GM23338 (cell line): ENCODE measurements around the gene DNAL1. TPM values are rescaled to one million over a fixed set of nuclear protein-coding genes. Genes with fewer than 3 reads are reported as not detected.

Experiments
- ATAC-seq: fragments of 200-7000 bp; cut with Tn5 transposase; 3 replicates; pipeline ENCODE4 v1.9.1; 2020
- DNase-seq: peaks from one replicate; pipeline ENCODE4 v3.0.0-alpha.2; 2015; ENCODE audit warnings: low spot score
- H2AFZ ChIP-seq: fragments of 200-600 bp; sonication (generic); 2 replicates; pipeline ENCODE4 v1.8.0; 2016; ENCODE audit warnings: antibody characterized with exemption, mild to moderate bottlenecking, moderate library complexity
- H3F3A ChIP-seq: fragments of 200-600 bp; sonication (generic); replicated peaks from 2 replicates; pipeline ENCODE4 v1.8.0; 2017; ENCODE audit warnings: antibody characterized with exemption, mixed run types, low read depth
- H3K27ac ChIP-seq: fragments of 200-600 bp; sonication (generic); 2 replicates; pipeline ENCODE4 v1.6.1; 2016; ENCODE audit warnings: low read depth
- H3K27me3 ChIP-seq: fragments of 200-600 bp; sonication (generic); 2 replicates; pipeline ENCODE4 v1.8.0; 2016; ENCODE audit warnings: mild to moderate bottlenecking, mixed run types, moderate library complexity; ENCODE audit not compliant: insufficient read depth
- H3K36me3 ChIP-seq: fragments of 200-600 bp; sonication (generic); 2 replicates; pipeline ENCODE4 v1.8.0; 2016; ENCODE audit warnings: mild to moderate bottlenecking; ENCODE audit not compliant: insufficient read depth
- H3K4me1 ChIP-seq: fragments of 200-600 bp; sonication (generic); 2 replicates; pipeline ENCODE4 v1.8.0; 2016; ENCODE audit warnings: mild to moderate bottlenecking, moderate library complexity; ENCODE audit not compliant: insufficient read depth
- H3K4me2 ChIP-seq: fragments of 200-600 bp; sonication (generic); 2 replicates; pipeline ENCODE4 v1.7.1; 2017; ENCODE audit warnings: mixed run types
- H3K4me3 ChIP-seq: fragments of 200-600 bp; sonication (generic); 2 replicates; pipeline ENCODE4 v1.6.1; 2016; ENCODE audit warnings: mixed run types
- H3K79me2 ChIP-seq: fragments of 200-600 bp; sonication (generic); replicated peaks from 2 replicates; pipeline ENCODE4 v1.8.0; 2017; ENCODE audit warnings: mild to moderate bottlenecking; ENCODE audit not compliant: insufficient read depth
- H3K9me2 ChIP-seq: fragments of 200-600 bp; sonication (generic); 2 replicates; pipeline ENCODE4 v1.8.0; 2017; ENCODE audit not compliant: insufficient read depth
- H4K20me1 ChIP-seq: fragments of 200-600 bp; sonication (generic); replicated peaks from 2 replicates; pipeline ENCODE4 v1.8.0; 2017; ENCODE audit warnings: mild to moderate bottlenecking; ENCODE audit not compliant: insufficient read depth
- H3K27ac Mint-ChIP-seq: 2 replicates; pipeline ENCODE4 v1.8.0; 2020; ENCODE audit warnings: inconsistent platforms, mild to moderate bottlenecking, moderate library complexity, mixed read lengths
- H3K27me3 Mint-ChIP-seq: 3 replicates; pipeline ENCODE4 v1.8.0; 2022; ENCODE audit warnings: low read depth, mild to moderate bottlenecking, moderate library complexity, mixed read lengths, inconsistent platforms; ENCODE audit not compliant: insufficient read depth, poor library complexity
- H3K36me3 Mint-ChIP-seq: 3 replicates; pipeline ENCODE4 v1.8.0; 2021; ENCODE audit warnings: low read depth, mild to moderate bottlenecking, inconsistent platforms, moderate library complexity, mixed read lengths
- H3K4me1 Mint-ChIP-seq: 3 replicates; pipeline ENCODE4 v1.8.0; 2020; ENCODE audit warnings: mild to moderate bottlenecking, inconsistent platforms, mixed read lengths
- H3K4me3 Mint-ChIP-seq: 3 replicates; pipeline ENCODE4 v1.8.0; 2021; ENCODE audit warnings: moderate library complexity, mild to moderate bottlenecking, inconsistent platforms, mixed read lengths
- H3K9me3 Mint-ChIP-seq: 3 replicates; pipeline ENCODE4 v1.8.0; 2020; ENCODE audit warnings: moderate library complexity, mild to moderate bottlenecking, inconsistent platforms, mixed read lengths
- EZH2 ChIP-seq: fragments of 200-600 bp; sonication (generic); IDR thresholded peaks from one replicate; pipeline ENCODE4 v1.8.0; 2017; ENCODE audit warnings: antibody characterized with exemption, mild to moderate bottlenecking, low read depth; ENCODE audit not compliant: unreplicated experiment
- EZH2phosphoT487 ChIP-seq: fragments of 200-600 bp; sonication (generic); IDR thresholded peaks from one replicate; pipeline ENCODE4 v1.8.1; 2018; ENCODE audit warnings: antibody characterized with exemption; ENCODE audit not compliant: unreplicated experiment
- JUNB ChIP-seq: IDR thresholded peaks from one replicate; pipeline ENCODE4 v1.6.1; 2016; ENCODE audit warnings: antibody characterized with exemption; ENCODE audit not compliant: unreplicated experiment
- STAT1 ChIP-seq: IDR thresholded peaks from one replicate; pipeline ENCODE4 v1.6.1; 2016; ENCODE audit warnings: antibody characterized with exemption; ENCODE audit not compliant: unreplicated experiment
- ZNF114 ChIP-seq: fragments of 250-450 bp; sonication (Bioruptor Pico); IDR thresholded peaks from 2 replicates; pipeline ENCODE4 v1.5.0; 2020; ENCODE audit warnings: mild to moderate bottlenecking, moderate library complexity
- ZNF331 ChIP-seq: fragments of 250-450 bp; sonication (Bioruptor Pico); IDR thresholded peaks from 2 replicates; pipeline ENCODE4 v1.5.0; 2020; ENCODE audit warnings: low read depth, mild to moderate bottlenecking, moderate library complexity
- polyA plus RNA-seq: library from polyadenylated mRNA; unstranded; fragments of >200 nt; fragmentation: Nextera tagmentation; extraction: Ambion mirVana; gene quantifications from 2 replicates; pipeline ENCODE4 v1.2.1, GENCODE V29; 2016
- total RNA-seq: library from RNA; depleted of rRNA; stranded (reverse); fragments of >200 nt; shearing (Covaris generic); gene quantifications from 2 replicates; pipeline ENCODE4 v1.2.3, GENCODE V29; 2014
- TF ChIP-seq, protein P1 (sequence below), 2 experiments: fragments of 200-600 bp in 1 of 2; sonication (generic) in 1 of 2; conservative IDR thresholded peaks; 2 replicates each; pipeline versions ENCODE4 v1.5.1 to v1.6.1; 2016 to 2017; ENCODE audit warnings: antibody characterized with exemption in 2 of 2, low read depth in 2 of 2, mild to moderate bottlenecking in 2 of 2, moderate library complexity in 1 of 2
- TF ChIP-seq, protein P2 (sequence below): IDR thresholded peaks from 2 replicates; pipeline ENCODE4 v1.6.1; 2016; ENCODE audit warnings: antibody characterized with exemption
- TF ChIP-seq, protein P3 (sequence below): fragments of 250-450 bp; sonication (Bioruptor Pico); IDR thresholded peaks from 2 replicates; pipeline ENCODE4 v1.5.0; 2020; ENCODE audit warnings: mild to moderate bottlenecking, moderate library complexity

DNAL1 gene
- total and polyA plus RNA-seq, 2 experiments from 2014 or later: 7.6 to 29.3 TPM

DNA sequence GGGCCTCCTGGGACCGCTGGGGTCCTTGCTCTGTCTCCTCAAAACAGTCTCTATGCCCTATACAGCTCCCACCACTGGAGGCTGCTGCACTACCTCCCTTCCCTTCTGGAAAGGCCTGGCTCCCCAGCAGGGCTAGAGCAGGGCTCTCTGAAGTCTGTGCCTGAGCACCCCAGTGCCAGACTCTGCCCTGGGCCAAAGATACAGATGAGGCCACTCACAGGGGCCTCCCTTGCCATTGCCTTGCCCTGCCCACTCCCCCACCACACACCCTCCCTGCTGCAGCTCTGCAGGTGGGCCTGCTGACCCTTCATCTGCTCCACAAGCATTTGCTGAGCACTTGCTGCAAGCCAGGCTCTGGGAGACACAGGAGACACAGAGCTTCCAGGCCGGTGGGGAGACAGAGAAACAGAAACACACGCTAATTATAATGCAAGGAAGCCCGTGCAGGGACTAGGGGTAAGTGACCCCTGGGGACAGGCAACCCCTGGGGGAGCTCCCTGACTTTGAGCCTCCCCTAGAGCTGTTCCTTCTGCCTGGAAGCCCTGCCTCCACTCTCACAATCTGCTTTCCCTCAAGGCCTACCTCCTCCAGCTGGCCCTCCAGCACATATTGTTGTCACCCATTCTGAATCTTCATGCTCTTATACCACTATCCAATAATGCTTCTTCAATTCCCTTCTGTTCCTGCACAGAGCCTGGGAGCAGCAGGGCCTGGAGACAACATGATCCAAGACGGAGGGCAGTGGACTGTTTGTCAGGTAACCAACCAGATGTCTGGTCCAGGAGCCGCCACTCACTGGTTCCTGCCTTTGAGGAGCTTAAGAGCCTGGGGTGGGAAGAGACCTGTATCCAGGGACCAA is 102.0 kb downstream of the DNAL1 start:
- Histone ChIP-seq H3K4me3 (peak overlapping the region; percentile 9; the same call in 1 of the 2 replicates), H3K4me1 (peaks cover 29% of the 10 kb centered on the region), H3K27ac (no peak overlapping the region), H3F3A (peaks cover 7% of the 10 kb centered on the region; the same call in 1 of the 2 replicates), H3K4me2 (peak overlapping the region; percentile 42), H4K20me1 (peaks cover 9% of the 10 kb centered on the region; the same call in 1 of the 2 replicates), H3K79me2 (peaks cover 37% of the 10 kb centered on the region), H2AFZ (no peak overlapping the region), H3K36me3 (no peaks in the 10 kb centered on the region), H3K27me3 (no peaks in the 10 kb centered on the region), H3K9me2 (no peaks in the 10 kb centered on the region)
- H3K36me3 Mint-ChIP-seq: no peaks in the 10 kb centered on the region
- peaks cover 59% of the 10 kb centered on the region for H3K4me1 Mint-ChIP-seq
- H3K27ac Mint-ChIP-seq: peak overlapping the region; percentile 47; the same call in 1 of the 2 replicates
- no peak for TF ChIP-seq EZH2phosphoT487
- TF ChIP-seq, protein P1, sequence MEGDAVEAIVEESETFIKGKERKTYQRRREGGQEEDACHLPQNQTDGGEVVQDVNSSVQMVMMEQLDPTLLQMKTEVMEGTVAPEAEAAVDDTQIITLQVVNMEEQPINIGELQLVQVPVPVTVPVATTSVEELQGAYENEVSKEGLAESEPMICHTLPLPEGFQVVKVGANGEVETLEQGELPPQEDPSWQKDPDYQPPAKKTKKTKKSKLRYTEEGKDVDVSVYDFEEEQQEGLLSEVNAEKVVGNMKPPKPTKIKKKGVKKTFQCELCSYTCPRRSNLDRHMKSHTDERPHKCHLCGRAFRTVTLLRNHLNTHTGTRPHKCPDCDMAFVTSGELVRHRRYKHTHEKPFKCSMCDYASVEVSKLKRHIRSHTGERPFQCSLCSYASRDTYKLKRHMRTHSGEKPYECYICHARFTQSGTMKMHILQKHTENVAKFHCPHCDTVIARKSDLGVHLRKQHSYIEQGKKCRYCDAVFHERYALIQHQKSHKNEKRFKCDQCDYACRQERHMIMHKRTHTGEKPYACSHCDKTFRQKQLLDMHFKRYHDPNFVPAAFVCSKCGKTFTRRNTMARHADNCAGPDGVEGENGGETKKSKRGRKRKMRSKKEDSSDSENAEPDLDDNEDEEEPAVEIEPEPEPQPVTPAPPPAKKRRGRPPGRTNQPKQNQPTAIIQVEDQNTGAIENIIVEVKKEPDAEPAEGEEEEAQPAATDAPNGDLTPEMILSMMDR (conservative IDR thresholded peaks at IDR 0.05; ENCODE audit: low read depth in 2 of 2): peak; percentile 10 to 50; a peak in 2 of 4 replicates
- peak; percentile 65 for ATAC-seq
- H3K27me3 Mint-ChIP-seq: peaks cover 18% of the 10 kb centered on the region
- H3K4me3 Mint-ChIP-seq: no peak overlapping the region; the same call in 1 of the 3 replicates
- DNase-seq: no peak
- no peaks in the 10 kb centered on the region for H3K9me3 Mint-ChIP-seq

DNA sequence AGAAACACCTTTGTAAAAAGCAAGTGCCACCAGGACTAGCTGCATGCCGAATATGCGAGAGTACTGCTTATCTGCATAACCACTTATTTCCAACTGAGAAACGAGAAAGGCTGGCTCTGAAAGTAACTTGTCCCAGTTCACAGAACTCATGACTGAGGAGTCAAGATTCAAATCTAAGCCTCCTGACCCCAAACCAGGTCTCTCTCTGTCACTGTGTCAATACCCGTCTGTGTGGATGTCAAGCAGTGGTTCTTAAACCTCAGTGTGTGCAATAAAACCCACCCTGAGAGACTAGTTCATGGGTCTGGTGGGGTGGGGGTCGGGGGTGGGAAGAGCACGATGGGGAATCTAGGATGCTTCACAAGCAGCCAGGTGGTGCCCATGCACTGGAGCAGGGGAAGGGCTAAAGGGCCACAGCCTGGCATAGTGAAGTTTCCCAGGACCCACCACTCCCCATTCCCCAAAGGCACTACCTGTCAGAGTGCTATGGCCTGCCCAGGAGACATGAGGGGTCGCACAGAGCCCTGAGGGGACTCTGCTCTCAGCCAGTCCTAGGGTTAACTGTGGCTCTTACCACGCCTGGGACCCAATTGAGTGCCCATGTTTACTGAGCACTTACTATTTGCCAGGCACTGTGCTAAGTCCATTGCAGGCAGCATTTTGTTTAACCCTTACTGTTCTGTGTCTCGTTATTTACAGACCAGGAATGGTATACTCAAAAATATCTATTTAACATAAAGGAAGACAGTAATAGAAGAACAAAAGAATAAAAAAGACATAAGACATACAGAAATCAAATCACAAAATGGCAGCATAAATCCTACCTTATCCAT is 102.8 kb downstream of the DNAL1 start:
- no peak; the same call in 2 of the 3 replicates for ATAC-seq
- Mint-ChIP-seq H3K27me3 (peaks cover 16% of the 10 kb centered on the region), H3K4me3 (no peak overlapping the region; the same call in 2 of the 3 replicates), H3K9me3 (no peaks in the 10 kb centered on the region), H3K27ac (peak overlapping the region; percentile 47; the same call in 1 of the 2 replicates), H3K4me1 (peaks cover 57% of the 10 kb centered on the region), H3K36me3 (no peaks in the 10 kb centered on the region)
- DNase-seq: no peak
- peak overlapping the region; percentile 9; the same call in 1 of the 2 replicates for H3K4me3 ChIP-seq
- H3K27me3 ChIP-seq: no peaks in the 10 kb centered on the region
- peaks cover 3% of the 10 kb centered on the region; the same call in 1 of the 2 replicates for H3F3A ChIP-seq
- peaks cover 44% of the 10 kb centered on the region for H3K79me2 ChIP-seq
- no peak overlapping the region for H3K27ac ChIP-seq
- no peak overlapping the region for H2AFZ ChIP-seq
- peaks cover 7% of the 10 kb centered on the region; the same call in 1 of the 2 replicates for H4K20me1 ChIP-seq
- H3K9me2 ChIP-seq: 0 out of 2 replicates have a peak, but pooled peaks cover 5% of the 10 kb centered on the region
- H3K4me1 ChIP-seq: peaks cover 21% of the 10 kb centered on the region
- H3K36me3 ChIP-seq: no peaks in the 10 kb centered on the region
- H3K4me2 ChIP-seq: peak overlapping the region; percentile 42
- no peak for TF ChIP-seq EZH2phosphoT487
- TF ChIP-seq STAT1: no peak
- TF ChIP-seq EZH2: no peak
- no peak for TF ChIP-seq ZNF331 (CRISPR knock-in tag)
- TF ChIP-seq ZNF114 (CRISPR knock-in tag): no peak
- TF ChIP-seq, protein P2, sequence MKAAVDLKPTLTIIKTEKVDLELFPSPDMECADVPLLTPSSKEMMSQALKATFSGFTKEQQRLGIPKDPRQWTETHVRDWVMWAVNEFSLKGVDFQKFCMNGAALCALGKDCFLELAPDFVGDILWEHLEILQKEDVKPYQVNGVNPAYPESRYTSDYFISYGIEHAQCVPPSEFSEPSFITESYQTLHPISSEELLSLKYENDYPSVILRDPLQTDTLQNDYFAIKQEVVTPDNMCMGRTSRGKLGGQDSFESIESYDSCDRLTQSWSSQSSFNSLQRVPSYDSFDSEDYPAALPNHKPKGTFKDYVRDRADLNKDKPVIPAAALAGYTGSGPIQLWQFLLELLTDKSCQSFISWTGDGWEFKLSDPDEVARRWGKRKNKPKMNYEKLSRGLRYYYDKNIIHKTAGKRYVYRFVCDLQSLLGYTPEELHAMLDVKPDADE: no peak
- TF ChIP-seq, protein P3, sequence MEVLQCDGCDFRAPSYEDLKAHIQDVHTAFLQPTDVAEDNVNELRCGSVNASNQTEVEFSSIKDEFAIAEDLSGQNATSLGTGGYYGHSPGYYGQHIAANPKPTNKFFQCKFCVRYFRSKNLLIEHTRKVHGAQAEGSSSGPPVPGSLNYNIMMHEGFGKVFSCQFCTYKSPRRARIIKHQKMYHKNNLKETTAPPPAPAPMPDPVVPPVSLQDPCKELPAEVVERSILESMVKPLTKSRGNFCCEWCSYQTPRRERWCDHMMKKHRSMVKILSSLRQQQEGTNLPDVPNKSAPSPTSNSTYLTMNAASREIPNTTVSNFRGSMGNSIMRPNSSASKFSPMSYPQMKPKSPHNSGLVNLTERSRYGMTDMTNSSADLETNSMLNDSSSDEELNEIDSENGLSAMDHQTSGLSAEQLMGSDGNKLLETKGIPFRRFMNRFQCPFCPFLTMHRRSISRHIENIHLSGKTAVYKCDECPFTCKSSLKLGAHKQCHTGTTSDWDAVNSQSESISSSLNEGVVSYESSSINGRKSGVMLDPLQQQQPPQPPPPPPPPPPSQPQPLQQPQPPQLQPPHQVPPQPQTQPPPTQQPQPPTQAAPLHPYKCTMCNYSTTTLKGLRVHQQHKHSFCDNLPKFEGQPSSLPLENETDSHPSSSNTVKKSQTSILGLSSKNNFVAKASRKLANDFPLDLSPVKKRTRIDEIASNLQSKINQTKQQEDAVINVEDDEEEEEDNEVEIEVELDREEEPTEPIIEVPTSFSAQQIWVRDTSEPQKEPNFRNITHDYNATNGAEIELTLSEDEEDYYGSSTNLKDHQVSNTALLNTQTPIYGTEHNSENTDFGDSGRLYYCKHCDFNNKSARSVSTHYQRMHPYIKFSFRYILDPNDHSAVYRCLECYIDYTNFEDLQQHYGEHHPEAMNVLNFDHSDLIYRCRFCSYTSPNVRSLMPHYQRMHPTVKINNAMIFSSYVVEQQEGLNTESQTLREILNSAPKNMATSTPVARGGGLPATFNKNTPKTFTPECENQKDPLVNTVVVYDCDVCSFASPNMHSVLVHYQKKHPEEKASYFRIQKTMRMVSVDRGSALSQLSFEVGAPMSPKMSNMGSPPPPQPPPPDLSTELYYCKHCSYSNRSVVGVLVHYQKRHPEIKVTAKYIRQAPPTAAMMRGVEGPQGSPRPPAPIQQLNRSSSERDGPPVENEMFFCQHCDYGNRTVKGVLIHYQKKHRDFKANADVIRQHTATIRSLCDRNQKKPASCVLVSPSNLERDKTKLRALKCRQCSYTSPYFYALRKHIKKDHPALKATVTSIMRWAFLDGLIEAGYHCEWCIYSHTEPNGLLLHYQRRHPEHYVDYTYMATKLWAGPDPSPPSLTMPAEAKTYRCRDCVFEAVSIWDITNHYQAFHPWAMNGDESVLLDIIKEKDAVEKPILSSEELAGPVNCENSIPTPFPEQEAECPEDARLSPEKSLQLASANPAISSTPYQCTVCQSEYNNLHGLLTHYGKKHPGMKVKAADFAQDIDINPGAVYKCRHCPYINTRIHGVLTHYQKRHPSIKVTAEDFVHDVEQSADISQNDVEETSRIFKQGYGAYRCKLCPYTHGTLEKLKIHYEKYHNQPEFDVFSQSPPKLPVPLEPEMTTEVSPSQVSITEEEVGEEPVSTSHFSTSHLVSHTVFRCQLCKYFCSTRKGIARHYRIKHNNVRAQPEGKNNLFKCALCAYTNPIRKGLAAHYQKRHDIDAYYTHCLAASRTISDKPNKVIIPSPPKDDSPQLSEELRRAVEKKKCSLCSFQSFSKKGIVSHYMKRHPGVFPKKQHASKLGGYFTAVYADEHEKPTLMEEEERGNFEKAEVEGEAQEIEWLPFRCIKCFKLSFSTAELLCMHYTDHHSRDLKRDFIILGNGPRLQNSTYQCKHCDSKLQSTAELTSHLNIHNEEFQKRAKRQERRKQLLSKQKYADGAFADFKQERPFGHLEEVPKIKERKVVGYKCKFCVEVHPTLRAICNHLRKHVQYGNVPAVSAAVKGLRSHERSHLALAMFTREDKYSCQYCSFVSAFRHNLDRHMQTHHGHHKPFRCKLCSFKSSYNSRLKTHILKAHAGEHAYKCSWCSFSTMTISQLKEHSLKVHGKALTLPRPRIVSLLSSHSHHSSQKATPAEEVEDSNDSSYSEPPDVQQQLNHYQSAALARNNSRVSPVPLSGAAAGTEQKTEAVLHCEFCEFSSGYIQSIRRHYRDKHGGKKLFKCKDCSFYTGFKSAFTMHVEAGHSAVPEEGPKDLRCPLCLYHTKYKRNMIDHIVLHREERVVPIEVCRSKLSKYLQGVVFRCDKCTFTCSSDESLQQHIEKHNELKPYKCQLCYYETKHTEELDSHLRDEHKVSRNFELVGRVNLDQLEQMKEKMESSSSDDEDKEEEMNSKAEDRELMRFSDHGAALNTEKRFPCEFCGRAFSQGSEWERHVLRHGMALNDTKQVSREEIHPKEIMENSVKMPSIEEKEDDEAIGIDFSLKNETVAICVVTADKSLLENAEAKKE (CRISPR knock-in tag): no peak
- no peak for TF ChIP-seq JUNB
